Colonic mucosa (tissue), 4 donors: ENCODE measurements around the gene SHF. TPM values are rescaled to one million over a fixed set of nuclear protein-coding genes. Genes with fewer than 3 reads are reported as not detected.

Experiments used
- DNase-seq: peaks from one replicate; pipeline ENCODE4 v3.0.0-alpha.2; 2020
- H3K27ac ChIP-seq: fragments of 200-600 bp; one replicate; pipeline ENCODE4 v1.8.0; 2021
- H3K27me3 ChIP-seq: fragments of 200-600 bp; one replicate; pipeline ENCODE4 v1.8.0; 2021
- H3K36me3 ChIP-seq: fragments of 200-600 bp; one replicate; pipeline ENCODE4 v1.8.0; 2021
- H3K4me1 ChIP-seq: fragments of 200-600 bp; one replicate; pipeline ENCODE4 v1.8.0; 2021; ENCODE audit warnings: mild to moderate bottlenecking
- H3K4me3 ChIP-seq: fragments of 200-600 bp; one replicate; pipeline ENCODE4 v1.8.0; 2021
- H3K9ac ChIP-seq, 2 donors: one replicate each; pipeline ENCODE4 v1.7.0; 2013; ENCODE audit warnings: control low read depth in 2 of 2, low read depth in 2 of 2, low read length in 2 of 2
- H3K9me3 ChIP-seq: fragments of 200-600 bp; one replicate; pipeline ENCODE4 v1.8.0; 2021
- CTCF ChIP-seq: fragments of 200-600 bp; IDR thresholded peaks from one replicate; pipeline ENCODE4 v1.8.0; 2022; ENCODE audit warnings: antibody characterized with exemption, mild to moderate bottlenecking
- intact Hi-C: fragments of 100-400 bp; cut with DNase I; formaldehyde crosslinking; loops from one replicate; pipeline ENCODE4 v1.14.1; 2022
- total RNA-seq, 2 donors: library from RNA; stranded (reverse); fragmentation: NEBNext Ultra II Directional in 1 of 2; extraction: Animal tissue kit (Norgen Biotek cat#: 25700) in 1 of 2; gene quantifications; one replicate each; pipeline ENCODE4 v1.2.1, GENCODE V29; 2021
- donor health status: healthy.
- donor health status: DM: no; HTN: no; CAD: no.
- donor health status: DM: no; HTN: no; CAD: no.

SHF gene
- total RNA-seq, 2 donors from 2014 or later, result 8.7 to 14.7 TPM

- Histone ChIP-seq H3K9me3 (no peaks in the 10 kb centered on the region), H3K9ac (no peak overlapping the region), H3K4me3 (no peak overlapping the region), H3K27me3 (no peaks in the 10 kb centered on the region), H3K27ac (no peak overlapping the region), H3K36me3 (no peaks in the 10 kb centered on the region), H3K4me1 (no peaks in the 10 kb centered on the region)
- intact Hi-C loops, result loop anchor here (10.0 kb wide), 1 partner anchor 231 kb away; no protein-coding TSS in a partner anchor
- no peak for DNase-seq
- TF ChIP-seq CTCF, result no peak
Observed at GRCh38 chr15:45163508-45163856, 24.3 kb downstream of the SHF start.

GRCh38 chr15:45162771-45163507, 24.8 kb downstream of the SHF start:
- DNase-seq, result peak; percentile 83
- Histone ChIP-seq H3K4me1 (no peaks in the 10 kb centered on the region), H3K9me3 (no peaks in the 10 kb centered on the region), H3K4me3 (no peak overlapping the region), H3K27ac (no peak overlapping the region), H3K36me3 (no peaks in the 10 kb centered on the region), H3K27me3 (no peaks in the 10 kb centered on the region), H3K9ac (no peak overlapping the region)
- intact Hi-C loops, result loop anchor here (10.0 kb wide), 1 partner anchor 232 kb away; no protein-coding TSS in a partner anchor
- TF ChIP-seq CTCF, result peak; percentile 80

GRCh38 chr15:45161666-45162065, 26.1 kb downstream of the SHF start:
- intact Hi-C loops, result loop anchor here (10.0 kb wide), 1 partner anchor 233 kb away; no protein-coding TSS in a partner anchor
- H3K4me3 ChIP-seq, result no peak overlapping the region
- no peak overlapping the region for H3K27ac ChIP-seq
- no peaks in the 10 kb centered on the region for H3K36me3 ChIP-seq
- H3K9ac ChIP-seq, result no peak overlapping the region
- H3K4me1 ChIP-seq, result no peaks in the 10 kb centered on the region
- no peaks in the 10 kb centered on the region for H3K9me3 ChIP-seq
- TF ChIP-seq CTCF, result no peak
- no peaks in the 10 kb centered on the region for H3K27me3 ChIP-seq
- DNase-seq, result no peak

GRCh38 chr15:45157974-45158373, 29.8 kb downstream of the SHF start:
- TF ChIP-seq CTCF, result no peak
- H3K27ac ChIP-seq, result no peak overlapping the region
- no peaks in the 10 kb centered on the region for H3K36me3 ChIP-seq
- no peaks in the 10 kb centered on the region for H3K27me3 ChIP-seq
- no peak overlapping the region for H3K9ac ChIP-seq
- H3K9me3 ChIP-seq, result no peaks in the 10 kb centered on the region
- H3K4me1 ChIP-seq, result no peaks in the 10 kb centered on the region
- no peak overlapping the region for H3K4me3 ChIP-seq
- no peak for DNase-seq
- intact Hi-C loops, result no loop called here

- no peaks in the 10 kb centered on the region for H3K4me1 ChIP-seq
- no peak overlapping the region for H3K27ac ChIP-seq
- TF ChIP-seq CTCF, result no peak
- no peak for DNase-seq
- no peaks in the 10 kb centered on the region for H3K27me3 ChIP-seq
- intact Hi-C loops, result no loop called here
- H3K4me3 ChIP-seq, result no peak overlapping the region
- H3K9me3 ChIP-seq, result no peaks in the 10 kb centered on the region
- H3K36me3 ChIP-seq, result no peaks in the 10 kb centered on the region
- no peak overlapping the region for H3K9ac ChIP-seq
Observed at GRCh38 chr15:45156744-45157455, 30.9 kb downstream of the SHF start.
